Stomach (tissue), 9 donors: ENCODE results near the gene C6orf58. TPM values are rescaled to one million over a fixed set of nuclear protein-coding genes. Genes with fewer than 3 reads are reported as not detected.

Experiments used
- DNase-seq, 2 donors: peaks; one replicate each; pipeline versions ENCODE4 v3.0.0 to v3.0.0-alpha.2; 2013 to 2019
- H3K27ac ChIP-seq, 5 donors: fragments of 200-600 bp in 4 of 5; sonication (generic) in 4 of 5; one replicate each; pipeline ENCODE4 v1.5.1; 2013 to 2019; ENCODE audit warnings: mild to moderate bottlenecking in 1 of 5, moderate library complexity in 1 of 5
- H3K27me3 ChIP-seq, 3 donors: fragments of 200-600 bp; sonication (generic); one replicate each; pipeline ENCODE4 v1.5.1; 2017 to 2019; ENCODE audit warnings: mixed run types in 1 of 3
- H3K36me3 ChIP-seq, 4 donors: fragments of 200-600 bp; sonication (generic); 1 replicate in 3 of 4; 2 replicates in 1 of 4; pipeline ENCODE4 v1.5.1; 2016 to 2019
- H3K4me1 ChIP-seq, 4 donors: fragments of 200-600 bp; sonication (generic); one replicate each; pipeline ENCODE4 v1.5.1; 2016 to 2019
- H3K4me3 ChIP-seq, 4 donors: fragments of 200-600 bp; sonication (generic) in 3 of 4; one replicate each; pipeline ENCODE4 v1.5.1; 2016 to 2019; ENCODE audit warnings: mild to moderate bottlenecking in 1 of 4
- H3K9me3 ChIP-seq, 4 donors: fragments of 200-600 bp; sonication (generic); one replicate each; pipeline ENCODE4 v1.5.1; 2016 to 2019
- CTCF ChIP-seq, 7 experiments: fragments of 450-650 bp in 4 of 7; fragments of 200-600 bp in 3 of 7; sonication (generic) in 3 of 7; IDR thresholded peaks; one replicate each; pipeline ENCODE4 v1.5.1; 2016 to 2019; ENCODE audit warnings: antibody characterized with exemption in 7 of 7, control low read depth in 2 of 7, mild to moderate bottlenecking in 1 of 7
- EP300 ChIP-seq: sonication (generic); formaldehyde crosslinking; IDR thresholded peaks from one replicate; pipeline ENCODE4 v1.6.1; 2017; ENCODE audit warnings: antibody characterized with exemption
- POLR2A ChIP-seq, 4 donors: fragments of 450-650 bp; IDR thresholded peaks; one replicate each; pipeline ENCODE4 v1.6.1; 2016; ENCODE audit warnings: antibody characterized with exemption in 4 of 4, control low read depth in 2 of 4, mild to moderate bottlenecking in 1 of 4, moderate library complexity in 1 of 4
- POLR2AphosphoS5 ChIP-seq, 3 donors: sonication (generic); formaldehyde crosslinking; IDR thresholded peaks; one replicate each; pipeline ENCODE4 v1.6.1; 2016; ENCODE audit warnings: antibody characterized with exemption in 3 of 3
- WGBS, 5 donors: extraction: QIAGEN DNeasy Blood & Tissue Kit in 3 of 5; methylation state at CpG; one replicate each; pipeline versions ENCODE4 v1.1.5 to v1.1.7; 2013 to 2018; 5-methylcytosine and 5-hydroxymethylcytosine counted together
- intact Hi-C: fragments of 100-400 bp; cut with DNase I; formaldehyde crosslinking; loops from one replicate; pipeline ENCODE4 v1.15.1; 2023; ENCODE audit warnings: low total_unique reads
- polyA plus RNA-seq, 3 donors: library from polyadenylated mRNA; stranded (reverse); fragments of 200-250 nt; gene quantifications; one replicate each; pipeline ENCODE4 v1.2.3, GENCODE V29; 2013
- total RNA-seq, 5 donors: library from RNA; depleted of rRNA; stranded (reverse); fragments of >200 nt; gene quantifications; one replicate each; pipeline versions ENCODE4 v1.1.0 to v1.2.3, GENCODE V29; 2014 to 2016
- donor health status: healthy with polysubstance abuse.
- donor health status: Bipolar disorder and iron deficiency.
- donor health status: healthy.

The C6orf58 gene
- total and polyA plus RNA-seq, 8 donors, result 0.25 to 3.5 (median 2.3) TPM; not detected in 5

- H3K36me3 ChIP-seq, result no peaks in the 10 kb centered on the region
- TF ChIP-seq POLR2A (IDR thresholded peaks at IDR 0.05), result no peak
- TF ChIP-seq CTCF (IDR thresholded peaks at IDR 0.05), result peak in 3 of 7 experiments; percentile 32 to 48 (median 41)
- 28 to 37% (median 34%) methylated on average over 2 of the region's 2 CpGs for WGBS, 5 donors
- no peaks in the 10 kb centered on the region for H3K4me1 ChIP-seq
- H3K27me3 ChIP-seq, result no peaks in the 10 kb centered on the region
- H3K9me3 ChIP-seq, result no peaks in the 10 kb centered on the region
- H3K4me3 ChIP-seq, result no peak overlapping the region
- intact Hi-C loops, result loop anchor here (10.0 kb wide), 1 partner anchor 234 kb away; no protein-coding TSS in a partner anchor
- DNase-seq, result peak in 1 of 2 donors; percentile 15
- H3K27ac ChIP-seq, result no peak overlapping the region
Measured at GRCh38 chr6:127539272-127539671, 37.7 kb upstream of the C6orf58 start.

- no peak for TF ChIP-seq POLR2A (IDR thresholded peaks at IDR 0.05)
- intact Hi-C loops, result loop anchor here (10.0 kb wide), 1 partner anchor 82 kb away; no protein-coding TSS in a partner anchor
- H3K27me3 ChIP-seq, result no peaks in the 10 kb centered on the region
Measured at GRCh38 chr6:127547215-127547614, 29.8 kb upstream of the C6orf58 start.

GRCh38 chr6:127547904-127548649 is 28.9 kb upstream of the C6orf58 start:
- 27 to 46% (median 34%) methylated on average over 2 of the region's 2 CpGs for WGBS, 5 donors
- no peaks in the 10 kb centered on the region for H3K36me3 ChIP-seq
- H3K9me3 ChIP-seq, result no peaks in the 10 kb centered on the region
- H3K27ac ChIP-seq, result no peak overlapping the region
- no peaks in the 10 kb centered on the region for H3K4me1 ChIP-seq
- DNase-seq, result no peak
- TF ChIP-seq POLR2A (IDR thresholded peaks at IDR 0.05) (no peak), EP300 (no peak), CTCF (IDR thresholded peaks at IDR 0.05) (no peak), POLR2AphosphoS5 (IDR thresholded peaks at IDR 0.05) (no peak)
- no peaks in the 10 kb centered on the region for H3K27me3 ChIP-seq
- no peak overlapping the region for H3K4me3 ChIP-seq
- intact Hi-C loops, result loop anchor here (10.0 kb wide), 1 partner anchor 83 kb away; no protein-coding TSS in a partner anchor

More at GRCh38 chr6:127547215-127547614, 29.8 kb upstream of the C6orf58 start:
- Histone ChIP-seq H3K4me1 (no peaks in the 10 kb centered on the region), H3K36me3 (no peaks in the 10 kb centered on the region), H3K27ac (no peak overlapping the region), H3K4me3 (no peak overlapping the region), H3K9me3 (no peaks in the 10 kb centered on the region)
- WGBS, 5 donors, result 16 to 29% (median 27%) methylated on average over 1 of the region's 1 CpG
- DNase-seq, result peak in 1 of 2 donors; percentile 9

- peak in 1 of 2 donors; percentile 7 for DNase-seq
- Histone ChIP-seq H3K4me3 (no peak overlapping the region), H3K9me3 (no peaks in the 10 kb centered on the region), H3K36me3 (no peaks in the 10 kb centered on the region), H3K27ac (no peak overlapping the region), H3K27me3 (no peaks in the 10 kb centered on the region), H3K4me1 (no peaks in the 10 kb centered on the region)
- no peak for TF ChIP-seq EP300
- TF ChIP-seq CTCF (IDR thresholded peaks at IDR 0.05), result no peak
- intact Hi-C loops, result no loop called here
Measured at GRCh38 chr6:127550403-127550802, 26.6 kb upstream of the C6orf58 start.

GRCh38 chr6:127554435-127555006 is 22.5 kb upstream of the C6orf58 start:
- Histone ChIP-seq H3K9me3 (no peaks in the 10 kb centered on the region), H3K4me1 (no peaks in the 10 kb centered on the region), H3K27me3 (no peaks in the 10 kb centered on the region), H3K4me3 (no peak overlapping the region), H3K27ac (no peak overlapping the region), H3K36me3 (no peaks in the 10 kb centered on the region)
- intact Hi-C loops, result no loop called here
- peak; percentile 31 to 48 for DNase-seq
- 14 to 33% (median 20%) methylated on average over 2 of the region's 2 CpGs for WGBS, 5 donors
- TF ChIP-seq POLR2A (IDR thresholded peaks at IDR 0.05), result no peak
- TF ChIP-seq CTCF (IDR thresholded peaks at IDR 0.05), result peak in 3 of 7 experiments; percentile 16 to 45 (median 35)
- TF ChIP-seq POLR2AphosphoS5 (IDR thresholded peaks at IDR 0.05), result peak in 1 of 3 donors; percentile 10
